ENCODE measurements around the gene GALNT12.

GALNT12 gene

GRCh38 chr9:98886691-98887229 is 79.3 kb downstream of the GALNT12 start:
- Histone ChIP-seq H3K9me3 (ENCODE audit: insufficient read depth, low read depth, low read length) (no peaks in the 10 kb centered on the region), H3K36me3 (ENCODE audit: insufficient read depth, low read length) (no peaks in the 10 kb centered on the region), H3K4me1 (ENCODE audit: insufficient read depth, low read length) (no peaks in the 10 kb centered on the region), H3K9ac (ENCODE audit: low read depth, low read length) (no peak overlapping the region), H3K27me3 (ENCODE audit: insufficient read depth, low read length) (no peaks in the 10 kb centered on the region), H3K27ac (ENCODE audit: low read depth, low read length) (no peak overlapping the region), H3K4me3 (ENCODE audit: low read length) (no peak overlapping the region)
- WGBS, result 82% methylated on average over 6 of the region's 6 CpGs

DNA sequence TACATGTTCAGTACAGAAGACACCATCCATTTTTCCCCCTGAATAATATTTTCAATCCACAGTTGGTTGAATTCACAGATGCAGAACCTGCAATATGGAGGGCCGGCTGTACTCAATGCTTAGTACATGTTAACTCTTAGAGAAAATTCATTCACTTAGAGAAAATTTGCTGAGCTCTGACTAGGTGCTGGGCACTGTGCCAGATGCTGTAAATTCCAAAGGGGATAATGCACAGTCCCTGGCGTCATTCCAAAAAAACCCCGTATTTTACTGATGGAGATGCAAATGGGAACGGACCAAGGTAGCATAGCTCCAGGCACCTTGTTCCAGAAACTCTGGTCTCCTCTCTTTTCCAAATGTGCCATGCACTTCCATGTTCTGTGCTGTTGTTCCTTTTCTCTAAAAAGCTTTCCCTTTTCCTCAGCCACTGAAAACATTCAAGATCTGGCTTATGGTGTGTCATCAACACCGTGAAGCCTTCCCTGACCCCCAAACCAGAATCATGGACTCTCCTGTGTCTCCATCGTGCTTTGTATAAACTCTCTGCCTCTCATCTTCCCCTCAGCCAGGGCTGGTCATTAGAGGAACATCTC is 80.5 kb downstream of the GALNT12 start:
- no peak overlapping the region for H3K4me3 ChIP-seq (ENCODE audit: low read length)

GRCh38 chr9:98888801-98889421 is 81.4 kb downstream of the GALNT12 start:
- H3K27ac ChIP-seq (ENCODE audit: low read depth, low read length), result no peak overlapping the region
- no peaks in the 10 kb centered on the region for H3K9me3 ChIP-seq (ENCODE audit: insufficient read depth, low read depth, low read length)
- H3K27me3 ChIP-seq (ENCODE audit: insufficient read depth, low read length), result no peaks in the 10 kb centered on the region
- WGBS, result 83% methylated on average over 4 of the region's 4 CpGs
- H3K36me3 ChIP-seq (ENCODE audit: insufficient read depth, low read length), result no peaks in the 10 kb centered on the region
- H3K4me3 ChIP-seq (ENCODE audit: low read length), result no peak overlapping the region
- no peak overlapping the region for H3K9ac ChIP-seq (ENCODE audit: low read depth, low read length)
- no peaks in the 10 kb centered on the region for H3K4me1 ChIP-seq (ENCODE audit: insufficient read depth, low read length)

More for the DNA sequence above, 80.5 kb downstream of the GALNT12 start:
- Histone ChIP-seq H3K27ac (ENCODE audit: low read depth, low read length) (no peak overlapping the region), H3K9me3 (ENCODE audit: insufficient read depth, low read depth, low read length) (no peaks in the 10 kb centered on the region), H3K4me1 (ENCODE audit: insufficient read depth, low read length) (no peaks in the 10 kb centered on the region), H3K36me3 (ENCODE audit: insufficient read depth, low read length) (no peaks in the 10 kb centered on the region), H3K27me3 (ENCODE audit: insufficient read depth, low read length) (no peaks in the 10 kb centered on the region), H3K9ac (ENCODE audit: low read depth, low read length) (no peak overlapping the region)
- WGBS, result 90% methylated on average over 6 of the region's 6 CpGs

GRCh38 chr9:98890256-98890655 is 82.8 kb downstream of the GALNT12 start:
- Histone ChIP-seq H3K27me3 (ENCODE audit: insufficient read depth, low read length) (no peaks in the 10 kb centered on the region), H3K9me3 (ENCODE audit: insufficient read depth, low read depth, low read length) (no peaks in the 10 kb centered on the region), H3K4me3 (ENCODE audit: low read length) (no peak overlapping the region), H3K36me3 (ENCODE audit: insufficient read depth, low read length) (no peaks in the 10 kb centered on the region), H3K27ac (ENCODE audit: low read depth, low read length) (no peak overlapping the region), H3K4me1 (ENCODE audit: insufficient read depth, low read length) (no peaks in the 10 kb centered on the region), H3K9ac (ENCODE audit: low read depth, low read length) (no peak overlapping the region)
- WGBS, result 89% methylated on average over 7 of the region's 7 CpGs

DNA sequence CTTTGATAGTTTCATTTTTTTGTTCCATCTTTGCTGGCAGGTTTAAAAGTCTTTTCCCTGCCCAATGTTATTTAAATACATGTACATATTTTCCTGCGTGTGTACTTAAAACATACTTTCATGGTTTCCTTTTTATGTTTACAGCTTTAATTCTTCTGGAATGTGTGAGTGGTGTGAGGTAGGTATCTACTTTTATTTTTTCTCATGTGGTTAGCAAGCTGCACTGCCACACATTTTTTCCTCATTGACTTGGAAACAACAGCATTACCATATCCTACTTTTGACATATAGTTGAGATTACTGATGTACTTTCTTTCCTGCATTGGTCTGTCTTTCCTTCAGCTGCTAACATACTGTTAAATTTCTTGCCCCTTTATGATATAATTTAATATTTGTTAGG is 84.8 kb downstream of the GALNT12 start:
- no peaks in the 10 kb centered on the region for H3K27me3 ChIP-seq (ENCODE audit: insufficient read depth, low read length)
- peaks cover 8% of the 10 kb centered on the region; the same call in 1 of the 2 replicates for H3K9me3 ChIP-seq (ENCODE audit: insufficient read depth, low read depth, low read length)
- WGBS, result 80% methylated on average over 1 of the region's 1 CpG
- no peaks in the 10 kb centered on the region for H3K36me3 ChIP-seq (ENCODE audit: insufficient read depth, low read length)
- H3K4me1 ChIP-seq (ENCODE audit: insufficient read depth, low read length), result no peaks in the 10 kb centered on the region
- H3K27ac ChIP-seq (ENCODE audit: low read depth, low read length), result no peak overlapping the region
- no peak overlapping the region for H3K9ac ChIP-seq (ENCODE audit: low read depth, low read length)
- H3K4me3 ChIP-seq (ENCODE audit: low read length), result no peak overlapping the region

DNA sequence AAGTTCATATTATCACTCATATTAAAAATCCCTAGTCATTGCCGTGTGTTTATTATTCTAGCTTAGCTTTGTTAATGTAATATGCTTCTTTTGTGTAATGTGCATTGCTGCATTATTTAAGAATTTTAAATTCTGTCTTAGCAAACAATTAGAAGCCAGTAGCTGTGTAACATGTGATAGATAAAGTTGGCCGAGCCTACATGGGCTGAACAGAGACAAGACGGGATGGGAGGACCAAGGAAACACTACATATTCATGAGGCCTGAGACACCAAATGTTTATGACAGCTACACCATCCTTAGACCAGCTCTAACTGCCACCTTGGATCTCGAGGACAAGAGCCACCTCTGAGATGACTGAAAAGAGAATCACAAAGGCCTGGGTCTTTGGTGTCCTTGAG is 85.2 kb downstream of the GALNT12 start:
- H3K9ac ChIP-seq (ENCODE audit: low read depth, low read length), result no peak overlapping the region
- no peaks in the 10 kb centered on the region for H3K36me3 ChIP-seq (ENCODE audit: insufficient read depth, low read length)
- 80% methylated on average over 3 of the region's 4 CpGs for whole genome bisulfite sequencing
- H3K27ac ChIP-seq (ENCODE audit: low read depth, low read length), result no peak overlapping the region
- no peak overlapping the region for H3K4me3 ChIP-seq (ENCODE audit: low read length)
- no peaks in the 10 kb centered on the region for H3K4me1 ChIP-seq (ENCODE audit: insufficient read depth, low read length)
- H3K9me3 ChIP-seq (ENCODE audit: insufficient read depth, low read depth, low read length), result peaks cover 11% of the 10 kb centered on the region; the same call in 1 of the 2 replicates
- H3K27me3 ChIP-seq (ENCODE audit: insufficient read depth, low read length), result no peaks in the 10 kb centered on the region

GRCh38 chr9:98894171-98894570 is 86.7 kb downstream of the GALNT12 start:
- Histone ChIP-seq H3K4me1 (ENCODE audit: insufficient read depth, low read length) (no peaks in the 10 kb centered on the region), H3K9me3 (ENCODE audit: insufficient read depth, low read depth, low read length) (peaks cover 11% of the 10 kb centered on the region; the same call in 1 of the 2 replicates), H3K4me3 (ENCODE audit: low read length) (no peak overlapping the region), H3K27me3 (ENCODE audit: insufficient read depth, low read length) (no peaks in the 10 kb centered on the region), H3K9ac (ENCODE audit: low read depth, low read length) (no peak overlapping the region), H3K27ac (ENCODE audit: low read depth, low read length) (no peak overlapping the region), H3K36me3 (ENCODE audit: insufficient read depth, low read length) (no peaks in the 10 kb centered on the region)
- 85% methylated on average over 3 of the region's 3 CpGs for WGBS

DNA sequence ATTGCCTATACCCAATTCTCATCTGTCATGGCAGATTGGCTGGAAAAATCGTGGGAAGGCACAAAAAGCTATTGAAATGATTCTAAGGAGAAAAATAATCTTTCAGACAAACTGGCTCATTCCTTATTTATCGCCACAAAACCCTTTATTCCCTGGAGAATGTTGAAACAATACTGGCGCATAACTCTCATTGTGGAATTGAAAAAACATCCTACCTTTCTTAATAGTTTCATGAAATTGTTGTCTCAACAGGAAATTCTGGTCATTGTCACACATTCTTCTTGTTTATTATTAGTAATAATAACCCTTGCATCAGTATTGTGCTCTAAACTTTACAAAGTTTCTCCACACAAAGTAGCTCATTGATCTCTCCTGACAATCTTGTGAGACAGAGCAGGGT is 87.3 kb downstream of the GALNT12 start:
- Histone ChIP-seq H3K4me3 (ENCODE audit: low read length) (no peak overlapping the region), H3K27me3 (ENCODE audit: insufficient read depth, low read length) (no peaks in the 10 kb centered on the region), H3K9me3 (ENCODE audit: insufficient read depth, low read depth, low read length) (peaks cover 11% of the 10 kb centered on the region; the same call in 1 of the 2 replicates), H3K27ac (ENCODE audit: low read depth, low read length) (no peak overlapping the region), H3K4me1 (ENCODE audit: insufficient read depth, low read length) (no peaks in the 10 kb centered on the region), H3K36me3 (ENCODE audit: insufficient read depth, low read length) (no peaks in the 10 kb centered on the region), H3K9ac (ENCODE audit: low read depth, low read length) (no peak overlapping the region)
- WGBS, result 92% methylated on average over 2 of the region's 3 CpGs

DNA sequence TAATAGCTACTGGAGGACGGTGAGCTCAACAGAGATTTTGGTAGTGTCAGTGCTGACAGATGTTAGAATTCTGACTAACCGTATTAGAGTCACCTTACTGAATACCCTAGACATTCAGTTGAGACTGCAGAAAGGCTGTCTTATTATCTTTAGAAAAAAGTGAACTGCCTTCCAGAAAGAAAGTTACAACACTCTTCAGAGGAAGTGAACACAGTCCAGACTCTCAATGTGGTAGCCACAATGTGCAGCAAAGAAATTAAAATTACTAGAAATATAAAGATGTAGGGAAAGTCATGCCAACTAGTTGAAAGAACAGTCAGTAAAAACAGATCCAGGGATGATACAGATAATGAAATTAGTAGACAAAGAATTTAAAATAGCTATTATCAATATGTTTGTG is 89.2 kb downstream of the GALNT12 start:
- Histone ChIP-seq H3K4me3 (ENCODE audit: low read length) (no peak overlapping the region), H3K27ac (ENCODE audit: low read depth, low read length) (no peak overlapping the region), H3K4me1 (ENCODE audit: insufficient read depth, low read length) (no peaks in the 10 kb centered on the region), H3K36me3 (ENCODE audit: insufficient read depth, low read length) (no peaks in the 10 kb centered on the region), H3K9ac (ENCODE audit: low read depth, low read length) (no peak overlapping the region), H3K9me3 (ENCODE audit: insufficient read depth, low read depth, low read length) (peaks cover 11% of the 10 kb centered on the region; the same call in 1 of the 2 replicates), H3K27me3 (ENCODE audit: insufficient read depth, low read length) (no peaks in the 10 kb centered on the region)
- WGBS, result 91% methylated on average over 2 of the region's 2 CpGs

DNA sequence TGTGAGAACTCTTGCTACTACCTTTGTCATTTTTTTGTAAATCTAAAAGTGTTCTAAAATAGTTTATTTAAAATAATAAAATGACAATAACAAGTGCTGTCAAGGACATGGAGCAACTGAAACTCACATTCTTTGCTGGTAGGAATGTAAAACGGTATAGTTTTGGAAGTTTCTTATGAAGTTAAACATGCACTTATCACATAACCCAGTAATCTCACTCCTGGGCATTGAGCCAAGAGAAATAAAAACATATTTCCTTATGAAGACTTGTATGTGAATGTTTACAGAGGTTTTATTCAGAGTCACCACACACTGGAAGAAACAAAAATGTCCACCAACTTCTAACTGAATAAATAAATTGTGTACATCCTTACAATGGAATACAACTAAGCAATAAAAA is 90.3 kb downstream of the GALNT12 start:
- no peak overlapping the region for H3K27ac ChIP-seq (ENCODE audit: low read depth, low read length)
- H3K36me3 ChIP-seq (ENCODE audit: insufficient read depth, low read length), result no peaks in the 10 kb centered on the region
- no peaks in the 10 kb centered on the region for H3K27me3 ChIP-seq (ENCODE audit: insufficient read depth, low read length)
- no peaks in the 10 kb centered on the region for H3K4me1 ChIP-seq (ENCODE audit: insufficient read depth, low read length)
- H3K9ac ChIP-seq (ENCODE audit: low read depth, low read length), result no peak overlapping the region
- WGBS, result 100% methylated on average over 1 of the region's 1 CpG
- no peak overlapping the region for H3K4me3 ChIP-seq (ENCODE audit: low read length)
- H3K9me3 ChIP-seq (ENCODE audit: insufficient read depth, low read depth, low read length), result peaks cover 11% of the 10 kb centered on the region; the same call in 1 of the 2 replicates

DNA sequence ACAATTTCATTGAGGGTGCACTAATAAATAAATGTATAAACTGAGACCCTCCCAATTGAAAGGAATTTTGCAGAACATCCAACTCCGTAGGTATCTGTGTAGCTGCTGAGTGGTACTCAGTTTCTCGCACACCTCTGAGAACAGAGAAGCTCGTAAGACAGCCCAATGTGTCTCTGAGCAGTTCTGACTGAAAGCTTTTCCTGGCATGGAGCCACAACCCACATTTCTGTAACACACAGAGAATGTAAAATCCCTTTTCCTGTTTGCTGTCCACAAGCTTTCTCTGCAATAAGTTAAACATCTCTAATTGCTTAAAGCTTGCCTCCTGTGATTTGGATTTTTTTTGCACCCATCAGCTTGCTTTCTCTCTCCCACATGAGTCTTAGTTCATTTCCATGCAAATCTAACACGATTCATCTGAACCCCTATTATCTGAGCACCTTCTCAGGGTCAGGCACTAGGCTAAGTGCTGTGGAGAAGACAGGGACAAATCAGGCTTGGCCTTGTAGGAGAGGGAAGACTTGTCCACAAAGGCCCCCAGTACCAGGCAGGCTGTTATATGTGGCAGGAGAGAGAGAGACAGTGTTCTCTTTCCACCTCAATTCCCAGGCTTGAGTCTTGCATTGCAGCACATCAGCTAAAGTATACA is 92.1 kb downstream of the GALNT12 start:
- no peaks in the 10 kb centered on the region for H3K36me3 ChIP-seq (ENCODE audit: insufficient read depth, low read length)
- H3K4me3 ChIP-seq (ENCODE audit: low read length), result no peak overlapping the region
- H3K9ac ChIP-seq (ENCODE audit: low read depth, low read length), result no peak overlapping the region
- H3K27ac ChIP-seq (ENCODE audit: low read depth, low read length), result no peak overlapping the region
- WGBS, result 89% methylated on average over 4 of the region's 4 CpGs
- H3K9me3 ChIP-seq (ENCODE audit: insufficient read depth, low read depth, low read length), result peaks cover 11% of the 10 kb centered on the region; the same call in 1 of the 2 replicates
- H3K4me1 ChIP-seq (ENCODE audit: insufficient read depth, low read length), result no peaks in the 10 kb centered on the region
- H3K27me3 ChIP-seq (ENCODE audit: insufficient read depth, low read length), result no peaks in the 10 kb centered on the region

All from HUES64 (cell line).